NCI-H2107 treated with DMSO at 0.1 percent for 48 hours (cell line): ENCODE measurements around the gene HOXA11.

Experiments
- DNase-seq: peaks from one replicate; lab custom pipeline; 2025; ENCODE audit not compliant: unreplicated experiment; lab: John Stamatoyannopoulos, UW

Gene HOXA11

DNA sequence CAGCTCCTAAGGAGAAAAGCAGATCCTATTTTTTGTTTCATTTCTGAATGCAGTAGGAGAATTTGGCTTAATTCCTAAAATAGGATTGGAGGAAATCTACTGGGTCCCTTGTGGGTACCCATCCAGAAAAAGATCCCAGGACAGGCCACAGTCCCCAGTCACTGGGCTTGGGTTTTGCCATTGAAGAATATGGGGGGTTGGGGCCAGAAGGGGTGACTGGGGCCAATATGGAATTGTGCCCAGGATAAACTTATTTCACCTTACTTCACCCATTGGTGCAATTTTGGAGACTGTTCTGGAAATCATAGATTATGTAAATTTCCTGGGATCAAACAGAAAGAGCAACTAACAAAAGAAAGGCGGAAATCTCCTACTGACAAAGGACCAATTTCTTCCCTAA, 46.6 kb downstream of the HOXA11 start:
- DNase-seq: no peak

DNA sequence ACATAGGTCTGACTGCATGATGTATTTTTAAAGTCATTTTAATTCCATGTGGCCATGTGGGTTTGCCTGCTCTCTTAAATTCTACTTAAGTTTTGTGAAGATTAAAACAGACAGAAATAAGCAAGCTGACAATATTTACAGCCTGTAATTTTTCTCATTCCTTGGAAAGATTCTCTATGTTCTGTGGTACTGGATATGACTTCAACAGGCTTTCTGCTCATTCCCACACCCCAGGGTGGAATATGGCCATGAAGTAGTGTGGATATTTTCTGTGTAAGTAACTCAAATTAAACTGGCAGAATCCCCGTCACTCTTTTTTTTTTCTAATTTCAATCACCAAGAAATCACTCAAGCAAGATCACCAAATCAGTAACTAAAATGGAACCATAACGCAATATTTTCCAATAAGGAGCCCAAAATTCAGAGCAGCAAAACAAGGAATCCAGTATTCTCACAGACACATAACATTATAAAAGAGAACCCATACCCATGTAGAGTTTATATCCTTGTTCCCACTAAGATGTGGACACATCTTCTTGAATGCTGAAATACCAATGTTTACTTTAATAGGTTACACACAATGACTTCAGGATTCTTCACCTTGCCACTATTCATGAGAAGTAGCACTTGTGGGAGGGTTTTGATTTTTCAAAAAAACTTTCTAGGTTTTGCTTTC, 47.3 kb downstream of the HOXA11 start:
- no peak for DNase-seq

DNA sequence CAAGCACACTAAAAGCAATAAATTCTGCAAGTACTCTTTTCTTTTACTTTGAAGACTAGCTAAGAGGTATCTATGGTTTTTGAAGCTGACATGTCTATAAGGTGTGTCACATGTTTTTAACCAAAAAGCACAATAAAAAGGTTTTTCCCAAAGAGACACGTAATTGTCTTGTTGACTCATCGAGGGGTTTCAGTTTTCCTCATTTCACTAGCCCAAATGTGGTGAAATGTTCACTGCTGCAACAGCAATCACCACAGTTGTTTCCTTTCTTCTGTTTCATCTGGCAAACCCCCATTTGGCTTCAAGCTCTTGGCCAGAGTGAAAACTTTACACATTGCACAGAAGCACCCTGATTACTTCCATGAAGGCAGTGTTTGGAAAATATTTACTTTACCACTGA, 50.6 kb downstream of the HOXA11 start:
- no peak for DNase-seq

GRCh38 chr7:27133409-27134231, 51.4 kb downstream of the HOXA11 start:
- no peak for DNase-seq

DNA sequence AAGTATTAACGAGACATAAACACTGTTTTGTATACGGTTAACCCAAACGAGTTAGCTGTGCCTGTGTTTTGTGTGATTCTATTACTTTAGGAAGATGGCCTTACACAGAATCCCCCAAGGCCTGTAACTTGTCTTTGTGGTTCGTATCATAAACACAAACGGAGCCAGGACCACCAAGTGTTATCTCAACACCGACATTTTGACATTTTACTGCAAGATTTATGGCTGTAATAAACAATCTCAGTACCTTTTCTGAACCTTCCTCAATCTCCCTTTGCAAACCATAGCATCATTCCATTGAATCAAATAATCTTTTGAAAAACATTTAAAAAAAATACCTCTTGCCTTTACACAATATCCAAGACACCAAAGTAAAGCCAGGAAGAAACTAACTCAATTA, 52.1 kb downstream of the HOXA11 start:
- DNase-seq: no peak

- DNase-seq: no peak
These were observed 52.8 kb downstream of the HOXA11 start for GRCh38 chr7:27132214-27132613.

GRCh38 chr7:27131390-27131819, 53.6 kb downstream of the HOXA11 start:
- DNase-seq: no peak
